ENCODE data around the gene SLC39A7.

DNA sequence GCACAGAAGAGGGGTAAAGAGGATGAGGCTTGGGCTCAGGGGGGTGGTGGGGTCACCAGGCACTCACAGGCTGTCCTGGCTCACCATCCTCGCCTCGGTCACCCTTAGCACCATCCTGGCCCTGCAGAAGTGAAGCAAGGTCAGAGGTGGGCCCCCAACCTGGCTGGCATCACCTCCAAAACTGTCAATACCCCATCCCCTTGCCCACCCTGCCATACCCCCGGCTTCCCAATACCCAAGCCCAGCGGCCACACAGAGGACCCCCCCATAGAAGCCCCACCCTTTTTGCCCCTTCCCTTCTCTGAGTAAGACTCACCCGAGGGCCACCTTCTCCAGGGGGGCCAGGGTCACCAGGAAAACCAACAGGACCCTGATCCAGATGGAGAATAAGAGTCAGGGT lies 32.0 kb upstream of the SLC39A7 start:
- TF ChIP-seq, protein P1, sequence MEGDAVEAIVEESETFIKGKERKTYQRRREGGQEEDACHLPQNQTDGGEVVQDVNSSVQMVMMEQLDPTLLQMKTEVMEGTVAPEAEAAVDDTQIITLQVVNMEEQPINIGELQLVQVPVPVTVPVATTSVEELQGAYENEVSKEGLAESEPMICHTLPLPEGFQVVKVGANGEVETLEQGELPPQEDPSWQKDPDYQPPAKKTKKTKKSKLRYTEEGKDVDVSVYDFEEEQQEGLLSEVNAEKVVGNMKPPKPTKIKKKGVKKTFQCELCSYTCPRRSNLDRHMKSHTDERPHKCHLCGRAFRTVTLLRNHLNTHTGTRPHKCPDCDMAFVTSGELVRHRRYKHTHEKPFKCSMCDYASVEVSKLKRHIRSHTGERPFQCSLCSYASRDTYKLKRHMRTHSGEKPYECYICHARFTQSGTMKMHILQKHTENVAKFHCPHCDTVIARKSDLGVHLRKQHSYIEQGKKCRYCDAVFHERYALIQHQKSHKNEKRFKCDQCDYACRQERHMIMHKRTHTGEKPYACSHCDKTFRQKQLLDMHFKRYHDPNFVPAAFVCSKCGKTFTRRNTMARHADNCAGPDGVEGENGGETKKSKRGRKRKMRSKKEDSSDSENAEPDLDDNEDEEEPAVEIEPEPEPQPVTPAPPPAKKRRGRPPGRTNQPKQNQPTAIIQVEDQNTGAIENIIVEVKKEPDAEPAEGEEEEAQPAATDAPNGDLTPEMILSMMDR (IDR thresholded peaks at IDR 0.05), result no peak
- TF ChIP-seq EP300 (IDR thresholded peaks at IDR 0.05), result no peak

Data from gastroesophageal sphincter (tissue), 3 donors.